Mesodermal cell (in vitro differentiated cells): ENCODE measurements around the gene RIC3.

ENCODE experiments used
- H3K27ac ChIP-seq: 2 replicates; pipeline ENCODE4 v1.7.0; 2013; ENCODE audit warnings: mild to moderate bottlenecking, low read depth, low read length, moderate library complexity; ENCODE audit not compliant: severe bottlenecking
- H3K36me3 ChIP-seq: 2 replicates; pipeline ENCODE4 v1.7.1; 2013; ENCODE audit warnings: mild to moderate bottlenecking, low read length, moderate library complexity; ENCODE audit not compliant: control insufficient read depth, insufficient read depth
- H3K4me1 ChIP-seq: one replicate; pipeline ENCODE4 v1.7.1; 2013; ENCODE audit warnings: mild to moderate bottlenecking, low read length; ENCODE audit not compliant: insufficient read depth, control insufficient read depth, poor library complexity, severe bottlenecking
- H3K4me3 ChIP-seq: 2 replicates; pipeline ENCODE4 v1.7.0; 2013; ENCODE audit warnings: low read length, control low read depth, mild to moderate bottlenecking; ENCODE audit not compliant: insufficient read depth, poor library complexity, severe bottlenecking; ENCODE audit errors: extremely low read depth
- H3K9me3 ChIP-seq: 2 replicates; pipeline ENCODE4 v1.7.1; 2013; ENCODE audit warnings: mild to moderate bottlenecking, low read length, moderate library complexity; ENCODE audit not compliant: control insufficient read depth
- WGBS, 2 experiments: methylation state at CpG; one replicate each; pipeline ENCODE4 v1.1.5; 2013; ENCODE audit warnings: missing lambda C conversion rate in 2 of 2; ENCODE audit not compliant: insufficient coverage in 2 of 2; 5-methylcytosine and 5-hydroxymethylcytosine counted together

RIC3 gene

GRCh38 chr11:8204596-8204995 is 35.8 kb upstream of the RIC3 start:
- Histone ChIP-seq H3K9me3 (no peaks in the 10 kb centered on the region), H3K4me3 (no peak overlapping the region)
- WGBS, 2 experiments, result 49 to 57% methylated on average over 3 to 5 of the region's 5 CpGs

GRCh38 chr11:8204025-8204424 is 35.2 kb upstream of the RIC3 start:
- WGBS, 2 experiments, result 68 to 72% methylated on average over 4 to 5 of the region's 5 CpGs
- no peak overlapping the region for H3K4me3 ChIP-seq
- H3K9me3 ChIP-seq, result no peaks in the 10 kb centered on the region

More at GRCh38 chr11:8204596-8204995, 35.8 kb upstream of the RIC3 start:
- no peak overlapping the region for H3K27ac ChIP-seq
- H3K36me3 ChIP-seq, result no peaks in the 10 kb centered on the region
- H3K4me1 ChIP-seq, result peaks cover 9% of the 10 kb centered on the region

GRCh38 chr11:8203414-8203715 is 34.5 kb upstream of the RIC3 start:
- Histone ChIP-seq H3K4me3 (no peak overlapping the region), H3K27ac (no peak overlapping the region), H3K9me3 (no peaks in the 10 kb centered on the region), H3K4me1 (peaks cover 9% of the 10 kb centered on the region), H3K36me3 (no peaks in the 10 kb centered on the region)
- WGBS, 2 experiments, result 80 to 100% methylated on average over 1 of the region's 2 CpGs

More at GRCh38 chr11:8204025-8204424, 35.2 kb upstream of the RIC3 start:
- no peaks in the 10 kb centered on the region for H3K36me3 ChIP-seq
- peaks cover 9% of the 10 kb centered on the region for H3K4me1 ChIP-seq
- H3K27ac ChIP-seq, result no peak overlapping the region

GRCh38 chr11:8202516-8203413 is 33.9 kb upstream of the RIC3 start:
- no peak overlapping the region for H3K27ac ChIP-seq
- H3K4me3 ChIP-seq, result no peak overlapping the region
- 89 to 91% methylated on average over 8 to 11 of the region's 11 CpGs for WGBS, 2 experiments
- peaks cover 5% of the 10 kb centered on the region for H3K4me1 ChIP-seq
- no peaks in the 10 kb centered on the region for H3K9me3 ChIP-seq
- H3K36me3 ChIP-seq, result no peaks in the 10 kb centered on the region

GRCh38 chr11:8201644-8202365 is 33.0 kb upstream of the RIC3 start:
- 43 to 100% methylated on average over 1 to 2 of the region's 4 CpGs for WGBS, 2 experiments
- Histone ChIP-seq H3K9me3 (no peaks in the 10 kb centered on the region), H3K4me3 (no peak overlapping the region), H3K27ac (no peak overlapping the region), H3K36me3 (no peaks in the 10 kb centered on the region), H3K4me1 (no peaks in the 10 kb centered on the region)

GRCh38 chr11:8199676-8200075 is 30.9 kb upstream of the RIC3 start:
- Histone ChIP-seq H3K9me3 (no peaks in the 10 kb centered on the region), H3K36me3 (no peaks in the 10 kb centered on the region), H3K4me1 (no peaks in the 10 kb centered on the region), H3K4me3 (no peak overlapping the region), H3K27ac (no peak overlapping the region)
- WGBS, 2 experiments, result 72 to 86% methylated on average over 1 to 2 of the region's 2 CpGs

GRCh38 chr11:8196749-8197148 is 27.9 kb upstream of the RIC3 start:
- Histone ChIP-seq H3K9me3 (no peaks in the 10 kb centered on the region), H3K4me1 (no peaks in the 10 kb centered on the region), H3K4me3 (no peak overlapping the region), H3K27ac (no peak overlapping the region), H3K36me3 (no peaks in the 10 kb centered on the region)

- H3K4me1 ChIP-seq, result no peaks in the 10 kb centered on the region
- no peaks in the 10 kb centered on the region for H3K9me3 ChIP-seq
- H3K27ac ChIP-seq, result no peak overlapping the region
- no peak overlapping the region for H3K4me3 ChIP-seq
- 80 to 91% methylated on average over 4 of the region's 4 CpGs for WGBS, 2 experiments
- no peaks in the 10 kb centered on the region for H3K36me3 ChIP-seq
These were observed 26.1 kb upstream of the RIC3 start for GRCh38 chr11:8194956-8195355.

- Histone ChIP-seq H3K9me3 (no peaks in the 10 kb centered on the region), H3K4me1 (no peaks in the 10 kb centered on the region), H3K4me3 (no peak overlapping the region), H3K27ac (no peak overlapping the region), H3K36me3 (no peaks in the 10 kb centered on the region)
- WGBS, 2 experiments, result 53 to 54% methylated on average over 5 of the region's 5 CpGs
These were observed 24.0 kb upstream of the RIC3 start for GRCh38 chr11:8192896-8193209.

GRCh38 chr11:8192016-8192895 is 23.4 kb upstream of the RIC3 start:
- no peaks in the 10 kb centered on the region for H3K9me3 ChIP-seq
- 72 to 74% methylated on average over 19 of the region's 19 CpGs for WGBS, 2 experiments
- H3K36me3 ChIP-seq, result no peaks in the 10 kb centered on the region
- no peak overlapping the region for H3K27ac ChIP-seq
- no peak overlapping the region for H3K4me3 ChIP-seq
- no peaks in the 10 kb centered on the region for H3K4me1 ChIP-seq
